ENCODE measurements around the gene INHA.

Gene INHA

GRCh38 chr2:219540784-219541504 is 31.2 kb upstream of the INHA start:
- DNase-seq = no peak

- peak; percentile 61 for DNase-seq
Measured at GRCh38 chr2:219541611-219542180, 30.4 kb upstream of the INHA start.

DNA sequence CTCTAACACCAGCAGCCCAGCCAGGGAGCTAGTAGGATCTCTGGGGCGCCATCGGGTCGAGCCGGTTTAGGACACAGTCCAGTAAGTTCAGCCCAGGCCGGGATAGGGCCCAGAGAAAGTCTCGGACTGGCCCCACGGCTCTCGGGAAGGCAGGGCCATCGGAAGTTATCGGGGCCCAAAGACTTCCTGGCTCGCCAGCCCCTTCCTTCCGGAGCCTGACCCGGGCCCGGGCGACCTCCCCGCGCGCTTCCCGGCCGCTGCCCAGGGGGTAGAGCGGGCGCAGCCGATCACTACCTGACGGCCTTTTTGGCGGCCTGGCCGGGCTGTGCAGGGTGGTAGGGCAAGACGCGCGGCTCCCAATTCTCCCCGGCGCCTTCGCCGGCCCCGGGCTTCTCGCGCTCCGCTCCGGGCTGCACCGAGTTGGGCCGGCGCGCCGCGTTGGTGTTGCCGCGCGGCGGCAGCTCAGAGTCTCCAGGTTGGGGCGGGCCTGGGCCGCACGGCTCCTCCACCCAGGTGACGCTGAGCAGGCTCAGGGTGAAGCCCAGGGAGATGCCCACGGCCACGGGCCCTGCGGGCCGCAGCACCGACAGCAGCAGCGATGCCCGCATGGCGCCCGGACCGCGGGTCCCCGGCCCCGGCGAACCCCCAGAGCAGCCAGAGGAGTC is 29.0 kb upstream of the INHA start:
- DNase-seq = no peak

DNA sequence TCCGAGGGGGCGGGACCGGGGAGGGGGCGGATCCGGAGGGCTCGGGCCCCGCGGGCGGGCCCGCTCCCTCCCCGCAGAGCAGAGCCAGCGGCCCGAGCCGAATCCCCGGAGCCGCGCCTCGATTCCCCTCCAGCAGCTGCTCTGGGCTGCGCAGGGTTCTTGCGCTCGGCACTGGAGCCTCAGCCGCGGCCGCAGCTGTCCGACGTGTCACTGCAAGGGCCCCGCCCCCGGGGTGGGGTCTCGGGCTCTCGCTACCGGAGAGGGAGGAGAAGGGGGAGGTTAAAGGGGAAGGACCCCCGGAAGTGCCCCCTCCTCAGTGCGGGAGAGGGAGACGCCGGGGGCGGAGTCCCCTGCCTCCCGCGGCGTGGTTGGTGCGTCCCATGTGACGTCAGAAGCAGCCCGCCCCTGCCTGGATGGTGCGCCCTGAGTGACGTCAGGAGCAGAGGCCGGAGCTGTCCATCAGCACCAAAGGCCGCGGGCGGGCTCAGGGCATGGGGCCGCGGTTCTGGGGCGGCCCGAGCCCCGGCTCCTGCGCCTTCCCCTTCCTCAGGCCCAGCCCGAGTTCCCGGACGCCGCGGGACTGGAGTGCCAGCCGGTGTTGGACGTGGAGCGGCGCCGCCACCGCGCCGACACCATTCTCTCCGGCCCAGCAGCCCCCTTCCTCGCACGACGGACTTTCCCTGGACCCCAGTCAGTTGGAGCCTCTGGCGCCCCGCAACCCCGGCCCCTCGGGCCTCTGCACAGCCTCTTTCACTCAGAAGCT is 28.3 kb upstream of the INHA start, which contains the start of the genes CHPF and TMEM198:
Gene CHPF (minus strand): TSS at position 214 of the 763 bp plus-strand sequence. CDS start 271 bp downstream, outside the sequence.
Gene TMEM198 (plus strand): TSS at position 433 of the 763 bp plus-strand sequence. CDS start 700 bp downstream, outside the sequence.
- DNase-seq = peak; percentile 99

GRCh38 chr2:219544567-219544966 is 27.5 kb upstream of the INHA start:
- no peak for DNase-seq

DNA sequence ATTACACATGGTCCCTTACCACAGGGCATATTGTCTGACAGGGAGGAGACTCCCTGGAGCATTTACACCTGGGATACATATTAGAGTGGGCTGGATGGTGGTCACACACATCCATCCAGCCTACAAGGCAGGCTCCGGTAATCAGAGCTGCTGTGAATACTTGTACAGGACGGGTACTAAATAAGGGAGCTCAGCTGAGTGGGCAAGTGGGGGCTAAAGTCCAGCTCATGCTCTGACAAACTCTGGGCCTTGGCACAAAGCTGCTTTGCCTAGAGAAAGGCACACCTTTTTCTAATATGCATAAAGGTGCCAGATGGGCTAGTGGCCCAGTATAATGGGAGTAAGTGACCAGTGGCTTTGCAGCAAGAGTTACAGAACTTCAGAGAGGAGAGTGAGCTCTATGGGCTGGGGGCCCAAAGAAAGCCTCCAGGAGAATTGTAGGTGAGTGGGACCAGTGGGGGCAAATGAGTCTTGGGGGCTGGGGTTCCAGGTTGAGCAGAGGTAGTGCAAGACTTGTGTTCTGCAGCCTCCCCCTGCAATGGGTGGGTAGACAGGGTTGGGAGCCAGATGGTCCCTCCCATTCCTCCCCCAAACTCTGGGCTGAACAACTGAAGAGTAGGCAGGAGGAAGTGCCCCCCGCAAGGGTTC is 26.7 kb upstream of the INHA start:
- DNase-seq = no peak

DNA sequence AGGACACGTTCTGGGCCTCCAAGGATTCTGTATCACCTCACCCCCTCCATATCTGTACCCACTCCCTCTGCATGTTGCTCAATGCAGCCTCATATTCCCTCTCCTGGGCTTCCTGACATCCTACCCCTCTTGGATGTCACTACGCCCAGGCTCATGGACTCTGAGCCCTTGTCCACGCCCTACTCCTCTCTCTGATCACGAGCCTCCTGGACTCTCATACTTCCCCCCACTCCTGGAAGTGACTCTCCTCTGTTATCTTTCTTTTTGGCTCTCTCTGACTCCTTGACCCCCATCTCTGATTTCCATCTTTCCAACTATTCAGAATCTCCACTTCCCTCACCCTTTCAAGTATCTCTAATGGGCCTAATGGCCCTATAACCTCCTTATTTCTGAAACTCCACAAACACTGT is 26.2 kb upstream of the INHA start:
- no peak for DNase-seq

- DNase-seq = no peak
Measured at GRCh38 chr2:219547621-219548020, 24.5 kb upstream of the INHA start.

- DNase-seq = no peak
Measured at GRCh38 chr2:219548990-219549389, 23.1 kb upstream of the INHA start.

DNA sequence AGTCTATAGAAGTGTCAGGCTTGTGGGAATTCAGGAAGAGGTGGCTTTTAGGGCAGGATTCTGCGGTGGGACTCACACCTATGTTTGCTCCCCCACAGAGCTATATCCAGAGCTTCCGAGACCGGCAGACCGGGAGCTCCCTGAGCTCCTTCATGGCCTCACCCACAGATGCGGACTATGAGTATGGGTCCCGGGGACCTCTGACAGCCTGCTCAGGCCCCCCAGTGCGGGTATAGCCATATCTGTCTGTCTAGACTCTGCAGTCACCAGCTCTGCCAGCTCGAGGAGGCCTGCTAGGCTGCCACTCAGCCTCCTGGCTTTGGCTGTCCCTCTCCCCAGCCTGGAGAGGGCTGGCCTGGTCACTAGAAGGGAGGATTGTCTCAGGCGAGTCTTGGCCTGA is 22.5 kb upstream of the INHA start:
- DNase-seq = no peak

- no peak for DNase-seq
Measured at GRCh38 chr2:219551441-219552381, 20.4 kb upstream of the INHA start.

GRCh38 chr2:219552382-219553167 is 19.5 kb upstream of the INHA start:
- peak; percentile 77 for DNase-seq

DNA sequence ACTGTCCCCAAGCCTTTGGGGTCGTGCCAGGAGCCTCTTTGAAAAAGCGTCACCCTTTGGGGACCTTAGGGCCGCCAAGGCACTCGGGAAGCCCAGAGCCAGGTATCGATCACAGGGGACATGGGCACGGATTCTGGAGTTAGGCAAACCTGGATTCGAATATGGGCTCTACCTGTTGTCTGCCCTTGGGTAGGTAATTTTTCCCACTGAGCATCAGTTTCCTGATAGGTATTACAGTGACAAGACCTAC is 19.0 kb upstream of the INHA start:
- no peak for DNase-seq

- no peak for DNase-seq
Measured at GRCh38 chr2:219553463-219553963, 18.6 kb upstream of the INHA start.

- DNase-seq = no peak
Measured at GRCh38 chr2:219554350-219554749, 17.8 kb upstream of the INHA start.

DNA sequence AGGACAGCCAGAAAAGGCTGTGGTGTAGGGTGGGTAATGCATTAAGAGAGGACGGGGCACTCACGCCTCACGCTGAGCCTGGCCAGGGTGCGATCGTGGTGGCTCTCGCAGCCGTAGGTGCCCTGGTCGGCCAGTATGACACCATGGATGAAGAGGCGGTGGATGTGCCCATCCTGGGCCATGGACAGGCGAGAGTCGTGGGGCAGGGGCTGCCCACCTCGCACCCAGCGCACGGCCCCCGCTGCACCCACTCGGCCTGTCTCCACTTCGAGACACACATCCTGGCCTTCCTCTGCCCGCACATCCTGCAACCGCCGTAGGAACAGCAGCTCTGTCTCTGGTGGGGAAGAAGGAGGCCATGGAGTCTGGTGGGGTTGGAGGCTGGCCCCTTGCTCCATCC is 16.2 kb upstream of the INHA start:
- DNase-seq = no peak

- no peak for DNase-seq
Measured at GRCh38 chr2:219556413-219556812, 15.7 kb upstream of the INHA start.

DNA sequence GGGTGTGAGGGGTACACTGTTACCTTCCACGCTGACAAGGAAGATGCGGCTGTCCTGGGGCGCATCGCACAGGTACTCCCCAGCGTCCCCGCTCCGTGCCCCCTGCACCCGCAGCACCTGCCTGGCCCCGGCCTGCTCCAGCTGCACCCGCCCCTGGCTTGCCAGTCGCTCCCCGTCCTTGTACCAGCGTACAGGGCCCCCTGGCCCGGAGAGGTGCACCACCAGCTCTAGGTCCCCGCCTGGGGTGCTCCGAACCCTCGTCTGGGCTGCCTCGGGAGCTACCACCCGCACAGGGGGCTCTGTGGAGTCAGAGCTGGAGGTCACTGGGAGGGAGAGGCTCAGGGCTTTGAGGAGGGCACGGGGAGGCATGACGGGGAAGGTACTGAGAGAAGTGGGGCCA is 14.8 kb upstream of the INHA start:
- no peak for DNase-seq

DNA sequence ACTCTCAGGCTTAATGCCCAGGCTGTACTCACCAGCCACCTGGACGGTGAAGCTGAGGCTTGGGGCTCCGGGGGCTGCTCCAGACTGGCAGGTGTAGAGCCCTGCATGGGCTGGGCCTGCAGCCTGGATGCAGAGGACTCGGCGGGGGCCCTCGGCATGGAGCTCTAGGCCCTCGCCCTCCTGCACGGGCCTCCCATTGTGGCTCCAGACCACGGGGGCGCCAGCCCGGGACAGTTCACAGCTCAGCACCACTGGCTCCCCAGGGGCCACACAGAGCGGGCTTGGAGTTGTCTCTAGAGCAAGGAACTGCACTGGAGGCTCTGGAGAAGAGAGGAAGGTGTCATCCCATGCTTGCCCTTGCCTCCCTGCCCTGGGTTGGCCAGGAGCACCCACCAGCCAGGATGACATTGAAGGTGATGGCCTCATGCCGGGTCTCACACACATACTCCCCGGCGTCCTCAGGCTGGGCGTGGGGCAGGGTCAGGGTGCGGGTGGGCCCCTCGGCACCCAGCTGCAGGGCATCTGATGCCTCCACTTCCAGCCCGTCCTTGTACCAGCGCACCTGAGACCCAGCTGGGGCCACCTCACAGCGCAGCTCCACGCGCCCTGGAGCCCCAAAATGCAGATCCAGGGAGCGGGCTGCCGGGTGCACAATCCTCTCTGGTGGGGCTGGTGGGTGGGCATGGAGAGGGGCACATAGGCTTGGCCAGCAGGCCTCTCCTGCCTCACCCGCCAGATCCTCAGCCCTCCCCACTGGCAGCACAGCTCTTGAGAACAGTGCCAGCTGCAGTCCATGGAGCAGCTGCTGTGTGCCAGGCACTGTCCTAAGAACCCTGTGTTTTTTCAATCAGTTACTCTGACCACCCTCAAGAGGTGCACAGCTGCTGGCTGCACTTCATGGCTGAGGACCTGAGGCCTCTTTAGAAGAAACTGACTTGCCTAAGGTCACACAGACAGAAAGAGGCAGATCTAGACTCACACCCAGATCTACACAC is 14.0 kb upstream of the INHA start:
- DNase-seq = no peak
